Loucy (cell line): Measurements from ENCODE around the gene ASPA.
"Not testable (repeated sequence)": the region's sequence is repeated elsewhere in the genome, so short reads cannot be mapped to it uniquely, and the experiment has no call there.

Source experiments
- CTCF ChIP-seq: fragments of 200-600 bp; sonication (generic); conservative IDR thresholded peaks from 2 replicates; pipeline ENCODE4 v1.5.1; 2014; ENCODE audit warnings: mild to moderate bottlenecking, antibody characterized with exemption, low read length
- EZH2phosphoT487 ChIP-seq: fragments of 200-600 bp; IDR thresholded peaks from 2 replicates; pipeline ENCODE4 v1.6.1; 2018; ENCODE audit warnings: antibody characterized with exemption, mild to moderate bottlenecking, moderate library complexity, borderline replicate concordance

GRCh38 chr17:3466355-3466754 is 9.4 kb upstream of the ASPA start:
- not testable (repeated sequence) for TF ChIP-seq CTCF, EZH2phosphoT487
